ENCODE measurements around the gene CORO7.
"Not testable (repeated sequence)": the region's sequence is repeated elsewhere in the genome, so short reads cannot be mapped to it uniquely, and the experiment has no call there.

CORO7 gene

GRCh38 chr16:4347010-4347409 is 69.4 kb downstream of the CORO7 start:
- no peak overlapping the region for H3K27ac ChIP-seq (ENCODE audit: low read depth, low read length)
- WGBS, result 95% methylated on average over 8 of the region's 8 CpGs
- H3K9me3 ChIP-seq (ENCODE audit: insufficient read depth, low read depth, low read length), result no peaks in the 10 kb centered on the region
- no peak overlapping the region for H3K9ac ChIP-seq (ENCODE audit: low read depth, low read length)
- H3K36me3 ChIP-seq (ENCODE audit: insufficient read depth, low read length), result peaks cover 36% of the 10 kb centered on the region
- peaks cover 4% of the 10 kb centered on the region; the same call in 1 of the 2 replicates for H3K4me1 ChIP-seq (ENCODE audit: insufficient read depth, low read length)
- H3K4me3 ChIP-seq (ENCODE audit: low read length), result no peak overlapping the region
- no peaks in the 10 kb centered on the region for H3K27me3 ChIP-seq (ENCODE audit: insufficient read depth, low read length)

GRCh38 chr16:4345836-4346781 is 70.3 kb downstream of the CORO7 start:
- no peaks in the 10 kb centered on the region for H3K27me3 ChIP-seq (ENCODE audit: insufficient read depth, low read length)
- H3K36me3 ChIP-seq (ENCODE audit: insufficient read depth, low read length), result peaks cover 41% of the 10 kb centered on the region
- no peaks in the 10 kb centered on the region for H3K4me1 ChIP-seq (ENCODE audit: insufficient read depth, low read length)
- WGBS, result 94% methylated on average over 14 of the region's 14 CpGs
- no peak overlapping the region for H3K27ac ChIP-seq (ENCODE audit: low read depth, low read length)
- H3K9ac ChIP-seq (ENCODE audit: low read depth, low read length), result no peak overlapping the region
- no peaks in the 10 kb centered on the region for H3K9me3 ChIP-seq (ENCODE audit: insufficient read depth, low read depth, low read length)
- H3K4me3 ChIP-seq (ENCODE audit: low read length), result no peak overlapping the region

- Histone ChIP-seq H3K9ac (ENCODE audit: low read depth, low read length) (no peak overlapping the region), H3K4me3 (ENCODE audit: low read length) (no peak overlapping the region), H3K9me3 (ENCODE audit: insufficient read depth, low read depth, low read length) (no peaks in the 10 kb centered on the region), H3K27me3 (ENCODE audit: insufficient read depth, low read length) (no peaks in the 10 kb centered on the region), H3K27ac (ENCODE audit: low read depth, low read length) (no peak overlapping the region), H3K36me3 (ENCODE audit: insufficient read depth, low read length) (peaks cover 47% of the 10 kb centered on the region), H3K4me1 (ENCODE audit: insufficient read depth, low read length) (no peaks in the 10 kb centered on the region)
- 96% methylated on average over 26 of the region's 26 CpGs for WGBS
These were observed 71.2 kb downstream of the CORO7 start for GRCh38 chr16:4344983-4345835.

GRCh38 chr16:4344300-4344982 is 72.0 kb downstream of the CORO7 start:
- 62% methylated on average over 8 of the region's 10 CpGs for WGBS
- H3K9me3 ChIP-seq (ENCODE audit: insufficient read depth, low read depth, low read length); H3K27me3 ChIP-seq (ENCODE audit: insufficient read depth, low read length); H3K27ac ChIP-seq (ENCODE audit: low read depth, low read length); H3K4me1 ChIP-seq (ENCODE audit: insufficient read depth, low read length); H3K9ac ChIP-seq (ENCODE audit: low read depth, low read length); H3K4me3 ChIP-seq (ENCODE audit: low read length): not testable (repeated sequence)
- H3K36me3 ChIP-seq (ENCODE audit: insufficient read depth, low read length), result peaks cover 47% of the 10 kb centered on the region

GRCh38 chr16:4342866-4343744 is 73.3 kb downstream of the CORO7 start:
- no peaks in the 10 kb centered on the region for H3K4me1 ChIP-seq (ENCODE audit: insufficient read depth, low read length)
- no peak overlapping the region for H3K4me3 ChIP-seq (ENCODE audit: low read length)
- H3K9ac ChIP-seq (ENCODE audit: low read depth, low read length), result no peak overlapping the region
- H3K27ac ChIP-seq (ENCODE audit: low read depth, low read length), result no peak overlapping the region
- no peaks in the 10 kb centered on the region for H3K9me3 ChIP-seq (ENCODE audit: insufficient read depth, low read depth, low read length)
- H3K27me3 ChIP-seq (ENCODE audit: insufficient read depth, low read length), result no peaks in the 10 kb centered on the region
- 94% methylated on average over 21 of the region's 21 CpGs for WGBS
- H3K36me3 ChIP-seq (ENCODE audit: insufficient read depth, low read length), result peaks cover 51% of the 10 kb centered on the region

- Histone ChIP-seq H3K4me1 (ENCODE audit: insufficient read depth, low read length) (no peaks in the 10 kb centered on the region), H3K9me3 (ENCODE audit: insufficient read depth, low read depth, low read length) (no peaks in the 10 kb centered on the region), H3K9ac (ENCODE audit: low read depth, low read length) (no peak overlapping the region), H3K27me3 (ENCODE audit: insufficient read depth, low read length) (no peaks in the 10 kb centered on the region), H3K27ac (ENCODE audit: low read depth, low read length) (no peak overlapping the region), H3K36me3 (ENCODE audit: insufficient read depth, low read length) (peaks cover 51% of the 10 kb centered on the region), H3K4me3 (ENCODE audit: low read length) (no peak overlapping the region)
- 97% methylated on average over 13 of the region's 13 CpGs for WGBS
These were observed 75.1 kb downstream of the CORO7 start for GRCh38 chr16:4341250-4341649.

GRCh38 chr16:4340443-4340842 is 76.0 kb downstream of the CORO7 start:
- Histone ChIP-seq H3K4me1 (ENCODE audit: insufficient read depth, low read length) (no peaks in the 10 kb centered on the region), H3K4me3 (ENCODE audit: low read length) (no peak overlapping the region), H3K36me3 (ENCODE audit: insufficient read depth, low read length) (peaks cover 46% of the 10 kb centered on the region), H3K9ac (ENCODE audit: low read depth, low read length) (no peak overlapping the region), H3K27me3 (ENCODE audit: insufficient read depth, low read length) (no peaks in the 10 kb centered on the region), H3K9me3 (ENCODE audit: insufficient read depth, low read depth, low read length) (no peaks in the 10 kb centered on the region), H3K27ac (ENCODE audit: low read depth, low read length) (no peak overlapping the region)
- WGBS, result 97% methylated on average over 6 of the region's 6 CpGs

- H3K4me3 ChIP-seq (ENCODE audit: low read length), result no peak overlapping the region
- H3K36me3 ChIP-seq (ENCODE audit: insufficient read depth, low read length), result peaks cover 46% of the 10 kb centered on the region
- H3K9ac ChIP-seq (ENCODE audit: low read depth, low read length), result no peak overlapping the region
- H3K9me3 ChIP-seq (ENCODE audit: insufficient read depth, low read depth, low read length), result no peaks in the 10 kb centered on the region
- H3K27ac ChIP-seq (ENCODE audit: low read depth, low read length), result no peak overlapping the region
- WGBS, result 91% methylated on average over 14 of the region's 14 CpGs
- H3K4me1 ChIP-seq (ENCODE audit: insufficient read depth, low read length), result no peaks in the 10 kb centered on the region
- H3K27me3 ChIP-seq (ENCODE audit: insufficient read depth, low read length), result no peaks in the 10 kb centered on the region
These were observed 76.5 kb downstream of the CORO7 start for GRCh38 chr16:4339909-4340308.

GRCh38 chr16:4339455-4339854 is 76.9 kb downstream of the CORO7 start:
- Histone ChIP-seq H3K27ac (ENCODE audit: low read depth, low read length) (no peak overlapping the region), H3K4me1 (ENCODE audit: insufficient read depth, low read length) (no peaks in the 10 kb centered on the region), H3K27me3 (ENCODE audit: insufficient read depth, low read length) (no peaks in the 10 kb centered on the region), H3K4me3 (ENCODE audit: low read length) (no peak overlapping the region), H3K9ac (ENCODE audit: low read depth, low read length) (no peak overlapping the region), H3K36me3 (ENCODE audit: insufficient read depth, low read length) (peaks cover 49% of the 10 kb centered on the region), H3K9me3 (ENCODE audit: insufficient read depth, low read depth, low read length) (no peaks in the 10 kb centered on the region)
- WGBS, result 89% methylated on average over 10 of the region's 10 CpGs

GRCh38 chr16:4338712-4339299 is 77.6 kb downstream of the CORO7 start:
- Histone ChIP-seq H3K4me1 (ENCODE audit: insufficient read depth, low read length) (no peaks in the 10 kb centered on the region), H3K27me3 (ENCODE audit: insufficient read depth, low read length) (no peaks in the 10 kb centered on the region), H3K27ac (ENCODE audit: low read depth, low read length) (no peak overlapping the region), H3K9ac (ENCODE audit: low read depth, low read length) (no peak overlapping the region), H3K36me3 (ENCODE audit: insufficient read depth, low read length) (peaks cover 50% of the 10 kb centered on the region), H3K4me3 (ENCODE audit: low read length) (no peak overlapping the region), H3K9me3 (ENCODE audit: insufficient read depth, low read depth, low read length) (no peaks in the 10 kb centered on the region)
- 94% methylated on average over 10 of the region's 10 CpGs for WGBS
